Fibroblast of mammary gland (primary cell): ENCODE measurements around the gene LZIC.

Experiments
- DNase-seq: peaks from one replicate; pipeline ENCODE4 v3.0.0-alpha.2; 2010; ENCODE audit warnings: low read depth
- H3K4me3 ChIP-seq: 2 replicates; pipeline ENCODE4 v1.5.1; 2011; ENCODE audit warnings: low read depth, mild to moderate bottlenecking, low read length, moderate library complexity; ENCODE audit not compliant: control insufficient read depth
- TF ChIP-seq, protein P1 (sequence below): conservative IDR thresholded peaks from 2 replicates; pipeline ENCODE4 v1.5.1; 2011; ENCODE audit warnings: low read depth, low read length, inconsistent platforms; ENCODE audit not compliant: control insufficient read depth, insufficient read depth

Gene LZIC

GRCh38 chr1:9888886-9889285, 54.3 kb downstream of the LZIC start:
- TF ChIP-seq, protein P1, sequence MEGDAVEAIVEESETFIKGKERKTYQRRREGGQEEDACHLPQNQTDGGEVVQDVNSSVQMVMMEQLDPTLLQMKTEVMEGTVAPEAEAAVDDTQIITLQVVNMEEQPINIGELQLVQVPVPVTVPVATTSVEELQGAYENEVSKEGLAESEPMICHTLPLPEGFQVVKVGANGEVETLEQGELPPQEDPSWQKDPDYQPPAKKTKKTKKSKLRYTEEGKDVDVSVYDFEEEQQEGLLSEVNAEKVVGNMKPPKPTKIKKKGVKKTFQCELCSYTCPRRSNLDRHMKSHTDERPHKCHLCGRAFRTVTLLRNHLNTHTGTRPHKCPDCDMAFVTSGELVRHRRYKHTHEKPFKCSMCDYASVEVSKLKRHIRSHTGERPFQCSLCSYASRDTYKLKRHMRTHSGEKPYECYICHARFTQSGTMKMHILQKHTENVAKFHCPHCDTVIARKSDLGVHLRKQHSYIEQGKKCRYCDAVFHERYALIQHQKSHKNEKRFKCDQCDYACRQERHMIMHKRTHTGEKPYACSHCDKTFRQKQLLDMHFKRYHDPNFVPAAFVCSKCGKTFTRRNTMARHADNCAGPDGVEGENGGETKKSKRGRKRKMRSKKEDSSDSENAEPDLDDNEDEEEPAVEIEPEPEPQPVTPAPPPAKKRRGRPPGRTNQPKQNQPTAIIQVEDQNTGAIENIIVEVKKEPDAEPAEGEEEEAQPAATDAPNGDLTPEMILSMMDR: no peak

GRCh38 chr1:9887070-9887469, 56.1 kb downstream of the LZIC start:
- TF ChIP-seq, protein P1: no peak
- DNase-seq: no peak
- H3K4me3 ChIP-seq: no peak overlapping the region

More at GRCh38 chr1:9888886-9889285, 54.3 kb downstream of the LZIC start:
- no peak for DNase-seq
- H3K4me3 ChIP-seq: no peak overlapping the region

DNA sequence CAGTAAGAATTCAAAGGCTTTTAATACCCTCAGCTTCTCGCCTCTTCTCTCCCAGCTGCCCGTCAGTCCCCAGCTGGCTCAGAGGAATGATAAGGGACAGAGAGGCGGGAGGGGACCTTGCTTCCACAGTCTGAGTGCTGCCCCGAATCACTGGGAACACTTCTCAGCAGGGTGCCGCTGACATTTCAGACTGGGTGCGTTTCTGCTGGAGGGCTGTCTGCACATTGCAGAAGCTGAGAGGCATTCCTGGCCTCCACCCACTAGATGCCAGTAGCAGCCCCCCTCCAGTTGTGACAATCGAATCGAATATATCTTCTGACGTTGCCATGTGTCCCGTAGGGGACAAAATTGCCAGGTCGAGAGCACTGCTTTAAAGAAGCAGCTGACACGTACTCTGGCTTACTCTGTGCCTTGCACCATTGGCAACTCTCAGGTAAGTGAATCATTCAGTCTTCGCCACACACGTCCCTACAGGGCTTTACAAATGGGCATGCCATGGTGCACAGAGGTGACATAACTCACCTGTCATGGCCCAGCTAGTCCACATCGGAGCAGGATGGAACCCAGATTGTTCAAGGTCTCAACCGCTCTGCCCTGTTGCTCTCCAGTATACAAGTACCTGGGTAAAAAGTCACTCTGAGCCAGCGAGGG, 57.0 kb downstream of the LZIC start:
- H3K4me3 ChIP-seq: no peak overlapping the region
- no peak for DNase-seq
- TF ChIP-seq, protein P1: no peak

DNA sequence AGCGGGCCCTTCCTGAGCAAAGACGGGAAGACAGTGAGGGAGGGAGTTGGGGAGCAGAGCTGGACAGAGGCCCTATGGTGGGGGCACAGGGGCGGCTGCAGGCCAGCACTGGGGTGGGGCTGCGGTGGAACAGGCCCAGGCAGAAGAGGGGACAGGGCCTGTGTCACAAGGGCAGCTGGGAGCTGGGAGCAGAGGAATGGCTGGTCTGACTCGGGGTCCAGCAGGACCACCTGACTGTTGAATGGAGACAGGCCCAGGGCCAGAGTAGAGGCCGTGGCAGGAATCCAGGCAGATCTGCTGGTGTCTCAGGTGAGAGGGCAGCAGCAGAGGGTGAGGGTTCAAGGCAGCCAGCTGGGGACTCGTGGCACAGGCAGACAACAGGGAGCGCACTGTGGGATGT, 58.4 kb downstream of the LZIC start:
- no peak overlapping the region for H3K4me3 ChIP-seq
- TF ChIP-seq, protein P1: no peak
- no peak for DNase-seq

DNA sequence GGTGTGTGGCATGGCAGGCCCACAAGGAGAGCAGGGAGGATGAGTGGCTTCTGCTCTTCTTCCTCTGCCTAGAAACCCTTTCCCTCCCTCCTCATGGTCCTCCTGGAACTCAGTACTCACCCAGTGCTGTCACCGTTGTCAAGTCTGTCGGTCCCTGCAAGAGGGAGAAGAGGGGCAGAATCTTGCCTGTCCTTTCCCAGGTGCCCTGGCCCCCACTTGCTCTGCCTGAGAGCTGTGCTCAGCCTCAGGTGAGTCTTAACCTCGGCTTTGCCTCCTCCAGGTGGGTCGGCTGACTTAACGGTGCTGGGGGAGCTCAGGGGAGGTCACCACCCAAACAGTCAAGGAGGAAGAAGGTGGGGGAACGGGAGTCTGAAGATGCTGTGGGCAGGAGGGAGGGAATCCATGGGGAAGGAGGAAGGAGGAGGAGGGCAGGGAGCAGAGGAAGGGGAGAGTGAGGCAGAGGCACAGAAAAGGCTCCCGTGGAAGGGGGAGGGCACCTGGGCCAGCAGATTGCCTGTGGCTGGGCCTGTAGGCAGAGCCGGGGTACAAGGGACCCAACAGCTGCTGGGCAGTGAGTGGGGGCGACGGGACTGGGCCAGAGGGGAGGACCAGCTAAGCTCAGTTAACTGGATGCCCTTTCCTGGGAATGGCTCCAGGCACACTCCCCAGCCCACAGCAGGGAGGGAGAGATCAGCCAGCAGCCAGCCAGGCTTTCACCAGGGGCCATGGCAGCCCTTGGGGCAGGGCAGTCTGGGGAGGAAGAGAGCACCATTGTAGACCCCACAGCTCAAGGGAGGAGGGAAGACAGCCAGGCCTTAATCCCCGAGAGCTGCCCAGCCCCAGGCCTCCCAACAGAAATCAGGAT, 59.4 kb downstream of the LZIC start:
- DNase-seq: no peak
- TF ChIP-seq, protein P1: no peak
- no peak overlapping the region for H3K4me3 ChIP-seq

DNA sequence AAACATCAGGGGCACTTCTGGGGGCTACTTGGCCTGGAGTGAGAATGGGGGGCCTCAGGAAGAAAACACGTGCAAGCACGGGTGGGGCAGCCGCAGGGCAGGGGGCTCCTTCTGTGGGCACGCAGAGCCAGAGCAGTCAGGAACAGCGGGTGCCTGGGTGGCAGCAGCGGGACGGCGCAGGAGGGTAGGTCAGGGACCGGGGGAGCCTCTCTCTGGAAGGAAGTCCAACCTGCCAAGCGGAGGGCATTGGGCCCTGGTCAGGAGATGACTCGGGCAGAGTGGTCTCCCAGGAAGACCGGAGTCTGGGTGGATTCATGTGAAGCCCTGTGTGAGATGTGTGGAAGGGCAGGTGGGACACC, 60.3 kb downstream of the LZIC start:
- no peak for DNase-seq
- TF ChIP-seq, protein P1: no peak
- H3K4me3 ChIP-seq: no peak overlapping the region
